GM12873 (cell line): ENCODE results near the gene ZBTB2.

Source experiments
- CTCF ChIP-seq: IDR thresholded peaks from 2 replicates; pipeline ENCODE4 v1.5.1; 2012; ENCODE audit warnings: low read depth, mild to moderate bottlenecking, moderate library complexity, low read length, control low read depth; ENCODE audit not compliant: insufficient read depth; ENCODE audit errors: missing control alignments

ZBTB2 gene

DNA sequence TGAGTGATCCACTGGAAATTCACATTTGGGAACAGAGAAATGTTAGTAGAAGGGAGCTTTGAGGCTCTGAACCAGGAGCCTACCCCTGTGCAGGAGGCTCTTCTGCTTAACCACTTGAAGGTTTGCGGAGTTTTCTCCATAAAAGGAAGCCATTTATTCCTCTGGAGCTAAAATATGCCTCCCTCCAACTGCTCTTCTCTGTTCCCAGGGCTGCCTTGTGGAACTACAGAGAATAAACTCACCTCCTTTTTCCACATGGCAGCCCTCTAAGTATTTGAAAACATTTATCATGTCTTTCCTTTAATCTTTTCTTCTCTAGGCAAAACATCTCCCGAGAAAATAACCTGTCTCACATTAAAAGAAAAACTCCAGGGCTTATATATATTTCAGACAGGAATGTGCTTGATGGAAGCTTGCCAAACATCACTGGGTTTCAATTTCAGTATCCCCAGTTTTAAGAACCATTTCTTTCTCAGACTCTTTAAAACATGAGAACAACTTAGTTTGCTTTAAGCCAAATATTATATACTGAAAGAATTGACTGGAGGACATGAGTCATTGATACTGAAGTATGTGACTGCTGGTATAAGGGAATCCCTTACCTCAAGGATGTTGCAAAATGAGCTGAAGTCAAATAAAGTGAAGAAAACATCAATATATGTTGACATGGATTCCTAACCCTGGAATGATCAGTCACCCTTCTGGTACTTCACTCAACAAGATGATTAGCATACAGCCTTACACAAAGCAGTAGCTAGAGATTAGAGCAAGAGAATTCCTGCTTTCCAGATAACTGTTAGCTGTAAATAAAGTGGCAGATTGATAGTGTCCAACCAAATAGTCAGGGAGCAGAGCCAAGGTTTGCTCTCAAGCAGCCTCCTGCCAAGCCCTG, 74.0 kb downstream of the ZBTB2 start:
- TF ChIP-seq CTCF: no peak
